Measurements from ENCODE around the gene TPD52L2. TPM values are rescaled to one million over a fixed set of nuclear protein-coding genes. Genes with fewer than 3 reads are reported as not detected.

TPD52L2 gene
- total and polyA plus RNA-seq, 8 donors: 42.0 to 75.6 (median 52.9) TPM

DNA sequence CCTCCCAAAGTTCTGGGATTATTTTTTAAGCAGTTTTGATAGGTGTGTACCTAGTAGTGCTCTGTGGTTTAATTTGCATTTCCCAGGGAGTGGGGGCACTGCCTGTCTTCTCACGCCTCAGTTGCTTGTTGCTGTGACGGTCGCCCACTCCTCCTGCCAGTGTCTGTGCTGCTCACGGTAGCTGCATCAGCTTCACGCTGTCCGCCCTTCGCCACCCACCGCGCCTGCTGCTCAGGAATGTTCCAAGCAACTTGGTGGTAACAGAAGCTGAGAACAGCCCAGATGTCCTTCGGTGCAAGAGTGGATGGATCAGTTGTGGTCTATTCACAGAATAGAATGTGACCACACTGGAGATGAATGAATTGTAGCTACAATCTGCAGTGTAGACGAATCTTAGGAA is 52.7 kb downstream of the TPD52L2 start:
- H3K4me1 ChIP-seq: peaks cover 3 to 35% (median 14%) of the 10 kb centered on the region in 4 donors
- peaks cover 17 to 52% (median 40%) of the 10 kb centered on the region in 4 donors for H3K36me3 ChIP-seq
- intact Hi-C loops (cut with DNase I; ENCODE audit: low total_unique reads): no loop called here
- no peak for TF ChIP-seq POLR2A (IDR thresholded peaks at IDR 0.05)
- TF ChIP-seq POLR2AphosphoS5 (IDR thresholded peaks at IDR 0.05): no peak
- TF ChIP-seq, protein P1, sequence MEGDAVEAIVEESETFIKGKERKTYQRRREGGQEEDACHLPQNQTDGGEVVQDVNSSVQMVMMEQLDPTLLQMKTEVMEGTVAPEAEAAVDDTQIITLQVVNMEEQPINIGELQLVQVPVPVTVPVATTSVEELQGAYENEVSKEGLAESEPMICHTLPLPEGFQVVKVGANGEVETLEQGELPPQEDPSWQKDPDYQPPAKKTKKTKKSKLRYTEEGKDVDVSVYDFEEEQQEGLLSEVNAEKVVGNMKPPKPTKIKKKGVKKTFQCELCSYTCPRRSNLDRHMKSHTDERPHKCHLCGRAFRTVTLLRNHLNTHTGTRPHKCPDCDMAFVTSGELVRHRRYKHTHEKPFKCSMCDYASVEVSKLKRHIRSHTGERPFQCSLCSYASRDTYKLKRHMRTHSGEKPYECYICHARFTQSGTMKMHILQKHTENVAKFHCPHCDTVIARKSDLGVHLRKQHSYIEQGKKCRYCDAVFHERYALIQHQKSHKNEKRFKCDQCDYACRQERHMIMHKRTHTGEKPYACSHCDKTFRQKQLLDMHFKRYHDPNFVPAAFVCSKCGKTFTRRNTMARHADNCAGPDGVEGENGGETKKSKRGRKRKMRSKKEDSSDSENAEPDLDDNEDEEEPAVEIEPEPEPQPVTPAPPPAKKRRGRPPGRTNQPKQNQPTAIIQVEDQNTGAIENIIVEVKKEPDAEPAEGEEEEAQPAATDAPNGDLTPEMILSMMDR (IDR thresholded peaks at IDR 0.05): no peak
- TF ChIP-seq EP300 (IDR thresholded peaks at IDR 0.05): no peak
- no peak for DNase-seq
- no peak overlapping the region for H3K27ac ChIP-seq
- no peaks in the 10 kb centered on the region for H3K27me3 ChIP-seq
- H3K9me3 ChIP-seq: peaks cover 0 to 8% (median 0%) of the 10 kb centered on the region in 4 donors
- no peak overlapping the region for H3K4me3 ChIP-seq
- 87 to 94% (median 93%) methylated on average over 10 to 11 of the region's 11 CpGs for WGBS, 5 donors

DNA sequence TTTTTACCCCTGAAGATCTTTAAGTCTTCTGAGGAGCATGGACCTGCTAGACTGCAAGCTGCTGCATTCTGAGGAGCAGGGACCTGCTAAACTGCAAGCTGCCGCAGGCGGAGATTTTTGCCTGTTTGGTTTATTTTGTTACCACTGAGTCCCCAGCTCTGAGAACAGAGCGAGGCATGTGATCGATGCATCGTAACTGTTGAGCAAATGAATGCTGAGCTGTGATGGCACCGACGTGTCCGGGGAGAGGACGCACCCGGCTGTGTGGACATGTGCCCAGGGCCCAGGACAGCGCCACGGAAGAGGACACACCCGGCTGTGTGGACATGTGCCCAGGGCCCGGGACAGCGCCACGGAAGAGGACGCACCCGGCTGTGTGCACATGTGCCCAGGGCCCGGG is 54.1 kb downstream of the TPD52L2 start:
- H3K4me3 ChIP-seq: no peak overlapping the region
- TF ChIP-seq, protein P1 (IDR thresholded peaks at IDR 0.05): no peak
- no peak for TF ChIP-seq POLR2AphosphoS5 (IDR thresholded peaks at IDR 0.05)
- TF ChIP-seq EP300 (IDR thresholded peaks at IDR 0.05): no peak
- TF ChIP-seq POLR2A (IDR thresholded peaks at IDR 0.05): no peak
- H3K9me3 ChIP-seq: peaks cover 0 to 8% (median 0%) of the 10 kb centered on the region in 4 donors
- no peak overlapping the region for H3K27ac ChIP-seq
- intact Hi-C loops (cut with DNase I; ENCODE audit: low total_unique reads): no loop called here
- H3K4me1 ChIP-seq: peaks cover 0 to 29% (median 13%) of the 10 kb centered on the region in 4 donors
- DNase-seq: no peak
- peaks cover 17 to 56% (median 41%) of the 10 kb centered on the region in 4 donors for H3K36me3 ChIP-seq
- H3K27me3 ChIP-seq: no peaks in the 10 kb centered on the region
- WGBS, 5 donors: 79 to 92% (median 88%) methylated on average over 10 to 19 of the region's 19 CpGs

DNA sequence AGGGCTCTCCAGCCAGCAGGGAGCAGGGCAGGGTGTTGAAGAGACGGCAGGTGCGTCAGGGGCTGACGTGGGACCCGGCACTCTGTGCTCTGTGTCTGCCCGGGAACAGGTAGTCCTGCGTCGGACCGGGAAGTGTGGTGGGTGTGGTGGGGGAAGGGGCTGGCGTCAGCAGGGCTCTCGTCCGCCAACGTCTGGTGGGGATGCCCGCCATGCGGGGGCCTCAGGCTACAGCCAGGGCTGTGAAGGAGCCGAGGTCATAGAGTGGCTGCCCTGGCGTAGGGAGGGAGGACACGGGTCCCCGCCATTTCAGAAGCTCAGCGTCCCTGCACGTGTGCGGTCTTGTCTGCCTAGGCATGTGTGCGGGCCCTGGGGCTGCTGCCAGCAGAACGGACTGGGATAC is 55.2 kb downstream of the TPD52L2 start:
- H3K27ac ChIP-seq: no peak overlapping the region
- WGBS, 5 donors: 87 to 98% (median 94%) methylated on average over 16 to 23 of the region's 23 CpGs
- no peak for TF ChIP-seq EP300 (IDR thresholded peaks at IDR 0.05)
- no peak for TF ChIP-seq POLR2A (IDR thresholded peaks at IDR 0.05)
- no peak for TF ChIP-seq POLR2AphosphoS5 (IDR thresholded peaks at IDR 0.05)
- TF ChIP-seq, protein P1 (IDR thresholded peaks at IDR 0.05): no peak
- peaks cover 17 to 64% (median 43%) of the 10 kb centered on the region in 4 donors for H3K36me3 ChIP-seq
- peaks cover 0 to 23% (median 9%) of the 10 kb centered on the region in 4 donors for H3K4me1 ChIP-seq
- peaks cover 0 to 8% (median 0%) of the 10 kb centered on the region in 4 donors for H3K9me3 ChIP-seq
- DNase-seq: no peak
- H3K4me3 ChIP-seq: no peak overlapping the region
- intact Hi-C loops (cut with DNase I; ENCODE audit: low total_unique reads): no loop called here
- no peaks in the 10 kb centered on the region for H3K27me3 ChIP-seq

DNA sequence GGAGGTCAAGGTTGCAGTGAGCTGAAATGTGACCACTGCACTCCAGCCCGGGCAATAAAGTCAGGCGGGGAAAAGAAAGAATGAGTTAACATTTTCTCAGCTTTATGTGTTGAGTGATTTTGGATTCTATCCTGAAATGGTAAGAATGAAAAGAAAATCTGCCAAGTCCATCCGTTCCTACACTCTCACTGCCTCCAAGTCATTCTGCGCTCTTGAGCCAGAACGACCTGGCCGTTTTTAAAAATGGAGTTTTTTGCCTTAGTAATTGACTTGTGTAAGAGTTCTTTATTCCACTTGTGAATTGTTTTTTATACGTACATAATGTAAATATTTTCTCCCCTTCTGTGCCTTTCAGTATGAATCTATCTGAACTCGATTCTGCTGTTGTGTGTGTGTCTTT is 58.6 kb downstream of the TPD52L2 start:
- Histone ChIP-seq H3K27me3 (no peaks in the 10 kb centered on the region), H3K9me3 (no peaks in the 10 kb centered on the region), H3K27ac (no peak overlapping the region), H3K4me3 (no peak overlapping the region), H3K36me3 (peaks cover 32 to 68% (median 47%) of the 10 kb centered on the region in 4 donors), H3K4me1 (peaks cover 0 to 16% (median 0%) of the 10 kb centered on the region in 4 donors)
- TF ChIP-seq, protein P1 (IDR thresholded peaks at IDR 0.05): no peak
- no peak for TF ChIP-seq EP300 (IDR thresholded peaks at IDR 0.05)
- no peak for TF ChIP-seq POLR2AphosphoS5 (IDR thresholded peaks at IDR 0.05)
- no peak for TF ChIP-seq POLR2A (IDR thresholded peaks at IDR 0.05)
- 69 to 81% (median 77%) methylated on average over 8 of the region's 8 CpGs for WGBS, 5 donors
- intact Hi-C loops (cut with DNase I; ENCODE audit: low total_unique reads): no loop called here
- DNase-seq: no peak

Measured in stomach (tissue), 9 donors.